Hypothalamus (tissue), 51 donors: ENCODE measurements around the gene HSPA13.
"Not testable (repeated sequence)": the region's sequence is repeated elsewhere in the genome, so short reads cannot be mapped to it uniquely, and the experiment has no call there.

Experiments used
- DNase-seq, 51 donors: peaks; one replicate each; lab custom pipeline; 2025; lab: John Stamatoyannopoulos, UW

The HSPA13 gene

DNA sequence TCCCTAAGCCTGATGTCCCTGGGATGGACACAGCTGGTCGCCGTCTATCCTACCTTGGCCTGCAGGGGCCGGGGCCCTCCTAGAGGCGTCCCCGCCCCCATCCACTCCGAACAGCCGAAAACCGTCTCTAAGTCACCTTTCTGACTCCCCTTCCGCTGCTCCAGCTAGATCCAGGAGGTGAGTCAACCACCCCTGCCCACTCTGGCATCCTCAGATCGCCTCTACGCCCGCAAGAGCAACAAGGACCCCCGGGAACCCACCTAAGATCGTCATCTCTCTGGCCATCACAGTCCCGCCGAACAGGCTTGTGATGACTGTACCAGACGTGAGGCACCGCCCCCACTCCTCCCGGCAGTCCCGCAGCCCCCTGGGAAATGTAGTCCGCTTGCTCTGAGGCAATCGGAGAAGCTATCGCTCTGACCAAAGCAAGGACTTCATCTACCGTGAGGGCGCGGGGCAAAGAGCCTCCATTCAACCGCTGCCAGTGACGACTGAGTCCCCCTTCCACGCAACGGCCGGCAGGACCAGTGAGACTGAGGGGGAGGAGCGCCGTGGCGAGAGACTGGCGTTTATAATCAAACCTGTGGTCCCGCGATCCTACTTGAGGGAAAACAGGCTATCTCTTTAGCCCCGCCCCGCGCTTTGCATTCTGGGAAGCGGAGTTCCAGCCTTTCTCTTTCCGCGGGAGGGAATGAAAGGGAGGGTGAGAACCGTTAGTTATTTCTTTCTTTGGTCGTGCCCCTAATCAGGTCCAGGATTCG, at the start of gene HSPA13:
HSPA13 (minus strand) TSS at position 312 of the 761 bp plus-strand sequence; CDS start at position 285, 27 bp downstream.
- DNase-seq: peak; percentile 77 to 100 (median 99)

GRCh38 chr21:14418920-14419319, 36.0 kb upstream of the HSPA13 start:
- DNase-seq: no peak

DNA sequence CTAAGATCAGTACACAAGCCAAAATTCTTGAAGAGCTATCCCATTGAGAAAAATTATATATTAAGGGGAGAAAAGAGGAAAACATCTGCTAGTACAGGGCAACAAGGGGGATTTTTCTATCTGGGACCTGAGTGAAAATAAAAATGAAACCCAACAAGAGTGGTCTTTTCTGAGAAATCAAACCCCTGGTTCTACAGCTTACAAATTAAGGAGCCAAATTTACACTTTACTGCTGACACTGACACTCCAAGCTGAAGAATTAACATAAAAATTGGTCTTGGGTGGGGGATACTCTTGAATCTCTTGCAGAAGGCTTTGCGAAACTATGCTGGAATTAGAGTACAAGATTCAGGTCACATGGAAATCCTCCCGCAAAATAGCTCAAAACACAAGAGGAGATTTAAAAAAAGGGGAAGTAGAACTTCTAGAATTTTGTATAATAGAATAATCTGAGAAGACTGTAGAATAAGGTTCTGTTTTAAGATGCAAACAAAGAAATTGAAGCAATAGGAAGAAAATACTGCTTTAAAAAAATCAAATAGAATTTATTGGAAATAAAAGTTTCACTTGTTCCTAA, 32.1 kb upstream of the HSPA13 start:
- no peak for DNase-seq

- no peak for DNase-seq
Observed at GRCh38 chr21:14405962-14406361, 23.0 kb upstream of the HSPA13 start.

GRCh38 chr21:14405225-14405624, 22.3 kb upstream of the HSPA13 start:
- no peak for DNase-seq

DNA sequence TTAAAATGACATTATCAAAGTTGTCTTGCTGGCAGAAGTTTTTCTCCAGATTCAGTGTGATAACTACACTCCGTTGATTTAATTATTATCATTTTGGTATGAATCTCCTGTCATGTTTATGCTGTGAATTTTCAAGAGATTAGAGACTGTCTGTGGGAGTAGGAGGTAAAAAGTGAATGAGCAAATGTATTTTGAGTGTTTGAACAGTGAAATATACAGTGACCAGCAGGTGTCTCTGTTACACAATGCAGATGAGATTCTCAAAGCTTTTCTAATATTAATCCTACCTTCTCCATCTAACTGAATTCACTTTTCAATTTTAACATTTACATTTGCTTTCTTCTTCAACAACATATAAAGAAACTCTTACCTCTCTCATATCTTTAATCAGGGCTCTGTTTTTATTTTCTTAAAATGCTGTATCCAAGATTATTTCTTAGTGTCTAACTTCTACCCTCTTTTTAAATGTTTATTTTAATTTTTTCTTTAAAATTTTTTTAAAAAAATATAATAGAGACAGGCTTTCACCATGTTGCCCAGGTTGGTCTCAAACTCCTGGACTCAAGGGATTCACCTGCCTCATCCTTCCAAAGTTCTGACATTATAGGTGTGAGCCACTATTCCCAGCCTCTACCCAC, 20.9 kb upstream of the HSPA13 start:
- peak in 1 of 51 donors; percentile 3 for DNase-seq

DNA sequence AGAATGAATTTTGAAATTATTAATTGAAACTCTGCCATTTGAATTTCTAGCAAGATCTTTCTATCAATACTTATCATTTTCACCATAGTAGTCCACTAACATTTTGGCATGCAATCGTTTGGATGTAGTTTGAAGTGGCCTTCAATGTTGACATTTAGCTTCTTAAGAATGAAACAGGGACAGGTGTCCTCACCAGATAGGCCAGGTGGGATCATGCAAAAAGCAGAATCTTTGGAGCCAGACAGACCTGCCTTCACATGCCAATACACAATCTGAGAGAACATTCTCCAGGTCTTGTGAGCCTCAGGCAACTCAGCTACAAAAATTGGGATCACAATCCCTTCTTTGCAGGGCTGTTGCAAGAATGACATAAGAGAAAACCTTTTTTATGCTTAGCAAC, 18.3 kb upstream of the HSPA13 start:
- DNase-seq: no peak

- DNase-seq: no peak
Observed at GRCh38 chr21:14388282-14388681, 5.3 kb upstream of the HSPA13 start.

DNA sequence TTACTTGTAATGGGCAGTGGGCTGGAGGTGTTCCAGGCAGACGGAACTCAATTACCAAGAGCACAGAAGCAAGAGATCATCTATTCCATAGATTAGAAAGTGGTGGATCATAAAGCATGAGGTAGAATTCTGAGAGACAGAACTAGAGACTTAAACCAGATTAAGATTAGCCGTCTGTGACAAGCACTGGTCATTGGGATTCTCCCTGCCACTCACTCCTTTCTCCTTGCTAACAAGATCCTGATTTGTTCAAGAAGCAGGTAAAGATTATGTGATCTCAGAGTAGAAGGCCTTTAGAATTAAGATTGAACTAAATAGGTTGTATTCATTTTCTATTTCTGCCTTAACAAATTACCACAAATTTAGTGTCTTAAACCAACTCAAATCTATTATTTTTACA, 1.5 kb upstream of the HSPA13 start:
- DNase-seq: no peak

GRCh38 chr21:14383596-14384180, 742 bp upstream of the HSPA13 start:
- peak in 20 of 51 donors; percentile 47 to 83 (median 72) for DNase-seq

GRCh38 chr21:14382486-14382834, 486 bp downstream of the HSPA13 start:
- peak in 16 of 51 donors; percentile 8 to 83 (median 36) for DNase-seq

- DNase-seq: no peak
Observed at GRCh38 chr21:14376854-14377253, 6.1 kb downstream of the HSPA13 start.

GRCh38 chr21:14366998-14367397, 15.9 kb downstream of the HSPA13 start:
- no peak for DNase-seq

DNA sequence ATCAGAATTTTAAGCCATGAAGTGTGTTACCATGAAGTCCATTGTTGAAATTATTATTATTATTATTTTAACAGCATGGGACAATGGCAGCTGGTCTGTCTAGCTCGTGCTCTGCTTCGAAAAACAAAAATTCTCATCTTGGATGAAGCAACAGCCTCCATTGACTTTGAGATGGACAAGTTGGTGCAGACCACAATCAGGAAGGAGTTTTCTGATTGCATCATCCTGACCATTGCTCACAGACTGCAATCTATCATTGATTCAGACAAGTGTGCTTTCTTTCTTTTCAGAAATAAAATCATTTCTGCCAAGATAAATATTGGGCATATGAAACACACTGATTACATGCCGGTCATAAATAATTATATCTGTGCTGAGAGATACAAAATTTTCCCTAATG, 21.0 kb downstream of the HSPA13 start:
- DNase-seq: no peak

- no peak for DNase-seq
Observed at GRCh38 chr21:14358775-14359174, 24.2 kb downstream of the HSPA13 start.

- DNase-seq: no peak
Observed at GRCh38 chr21:14356746-14357145, 26.2 kb downstream of the HSPA13 start.

DNA sequence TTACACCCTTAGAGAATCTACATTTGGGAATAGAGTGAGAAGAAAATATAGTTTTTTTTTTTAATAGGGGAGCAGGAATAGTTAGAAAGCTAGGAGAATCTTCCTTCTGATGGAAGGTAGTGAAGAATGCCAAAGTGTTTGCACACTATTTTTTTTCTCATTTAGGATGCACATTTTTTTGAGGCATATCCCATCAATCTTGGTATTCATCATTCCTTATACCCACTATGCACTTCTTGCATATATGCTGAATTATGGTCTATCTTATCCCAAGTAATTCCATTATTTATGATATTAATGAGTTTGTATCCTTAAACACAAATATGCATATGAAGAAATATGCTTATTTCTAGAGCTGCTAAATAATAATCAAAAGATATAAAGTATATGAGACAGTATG, 28.4 kb downstream of the HSPA13 start:
- no peak for DNase-seq

DNA sequence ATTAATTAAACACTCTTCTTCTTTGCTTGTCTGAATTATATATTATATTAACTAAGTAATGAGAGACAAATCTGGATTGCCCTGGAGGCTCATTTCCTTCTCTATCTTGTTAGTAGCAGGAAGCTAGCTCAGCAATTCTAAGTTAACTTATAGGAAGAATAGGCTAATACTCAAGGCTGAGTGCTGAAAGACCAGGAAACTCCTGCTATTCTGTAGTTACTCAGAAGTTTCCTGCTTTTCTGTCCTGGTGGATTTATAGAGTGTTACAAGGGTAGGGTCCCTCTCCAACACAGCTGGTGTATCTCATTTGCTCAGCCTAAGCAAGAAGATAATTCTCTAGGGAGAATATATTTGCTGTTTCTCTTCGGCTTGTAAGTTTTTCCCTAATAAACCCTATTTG, 29.2 kb downstream of the HSPA13 start:
- no peak for DNase-seq

DNA sequence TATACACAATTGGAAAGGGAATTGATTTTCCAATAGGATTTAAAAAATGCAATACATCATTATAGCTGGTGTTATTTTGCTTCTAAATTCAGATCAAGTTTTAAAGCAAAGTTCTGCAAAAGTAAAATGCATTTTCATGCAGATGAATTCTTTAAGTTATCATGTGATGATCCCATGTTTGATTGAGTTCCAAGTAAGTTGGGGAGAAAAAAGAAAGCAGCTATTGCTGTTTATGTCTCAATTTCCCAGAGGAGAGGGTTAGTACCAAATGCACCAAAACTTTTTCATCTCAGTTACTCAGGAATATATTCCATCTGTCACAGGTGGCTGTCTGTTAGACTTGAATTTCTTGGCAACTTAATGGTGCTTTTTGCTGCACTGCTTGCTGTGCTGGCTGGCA, 29.7 kb downstream of the HSPA13 start:
- no peak for DNase-seq

DNA sequence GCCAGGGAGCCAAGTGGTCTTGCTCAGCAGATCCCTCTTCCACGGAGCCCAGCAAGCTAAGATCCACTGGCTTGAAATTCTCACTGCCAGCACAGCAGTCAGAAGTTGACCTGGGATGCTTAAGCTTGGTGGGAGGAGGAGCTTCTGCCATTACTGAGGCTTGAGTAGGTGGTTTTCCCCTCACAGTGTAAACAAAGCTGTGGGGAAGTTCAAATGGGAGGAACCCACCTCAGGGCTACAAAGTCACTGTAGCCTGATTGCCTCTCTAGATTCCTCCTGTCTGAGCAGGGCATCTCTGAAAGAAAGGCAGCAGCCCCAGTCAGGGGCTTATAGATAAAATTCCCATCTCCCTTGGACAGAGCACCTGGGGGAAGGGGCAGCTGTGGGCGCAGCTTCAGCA, 55.6 kb downstream of the HSPA13 start:
- not testable (repeated sequence) for DNase-seq

- DNase-seq: no peak
Observed at GRCh38 chr21:14325595-14325994, 57.4 kb downstream of the HSPA13 start.
